Breast epithelium (tissue), 3 donors: Measurements from ENCODE around the gene GJD3.
"Not testable (repeated sequence)": the region's sequence is repeated elsewhere in the genome, so short reads cannot be mapped to it uniquely, and the experiment has no call there.

Source experiments
- CTCF ChIP-seq, 3 donors: fragments of 450-650 bp; IDR thresholded peaks; one replicate each; pipeline ENCODE4 v1.5.1; 2016 to 2017; ENCODE audit warnings: antibody characterized with exemption in 3 of 3, mild to moderate bottlenecking in 3 of 3, moderate library complexity in 3 of 3
- POLR2A ChIP-seq: fragments of 450-650 bp; IDR thresholded peaks from one replicate; pipeline ENCODE4 v1.6.1; 2016; ENCODE audit warnings: antibody characterized with exemption, mild to moderate bottlenecking, moderate library complexity

- not testable (repeated sequence) for TF ChIP-seq CTCF (IDR thresholded peaks at IDR 0.05); POLR2A
These were observed 22.0 kb upstream of the GJD3 start for GRCh38 chr17:40386555-40386954.
